HG03378 (cell line): ENCODE measurements around the gene TBCA.
"Not testable (repeated sequence)": the region's sequence is repeated elsewhere in the genome, so short reads cannot be mapped to it uniquely, and the experiment has no call there.

Source experiments
- ATAC-seq: cut with Tn5 transposase; IDR thresholded peaks from one replicate; pipeline ENCODE4 v1.9.1; 2021; ENCODE audit warnings: mild to moderate bottlenecking, moderate library complexity; ENCODE audit not compliant: unreplicated experiment

The TBCA gene

GRCh38 chr5:77773734-77774280 lies 2.3 kb downstream of the TBCA start:
- ATAC-seq, result no peak

- no peak for ATAC-seq
Measured at GRCh38 chr5:77772729-77773128, 3.4 kb downstream of the TBCA start.

- ATAC-seq, result no peak
Measured at GRCh38 chr5:77771452-77771851, 4.7 kb downstream of the TBCA start.

GRCh38 chr5:77770293-77771005 lies 5.7 kb downstream of the TBCA start:
- ATAC-seq, result no peak

- no peak for ATAC-seq
Measured at GRCh38 chr5:77768978-77769377, 7.2 kb downstream of the TBCA start.

- ATAC-seq, result no peak
Measured at GRCh38 chr5:77767301-77767700, 8.8 kb downstream of the TBCA start.

GRCh38 chr5:77761606-77762005 lies 14.5 kb downstream of the TBCA start:
- no peak for ATAC-seq

GRCh38 chr5:77758141-77758938 lies 17.8 kb downstream of the TBCA start:
- ATAC-seq, result no peak

- ATAC-seq, result no peak
Measured at GRCh38 chr5:77751328-77752023, 24.7 kb downstream of the TBCA start.

GRCh38 chr5:77750928-77751327 lies 25.2 kb downstream of the TBCA start:
- not testable (repeated sequence) for ATAC-seq

- no peak for ATAC-seq
Measured at GRCh38 chr5:77748160-77748559, 28.0 kb downstream of the TBCA start.

- no peak for ATAC-seq
Measured at GRCh38 chr5:77744116-77744515, 32.0 kb downstream of the TBCA start.

GRCh38 chr5:77743181-77743580 lies 33.0 kb downstream of the TBCA start:
- no peak for ATAC-seq

GRCh38 chr5:77741608-77742007 lies 34.5 kb downstream of the TBCA start:
- no peak for ATAC-seq

GRCh38 chr5:77734885-77735284 lies 41.3 kb downstream of the TBCA start:
- ATAC-seq, result no peak

GRCh38 chr5:77733130-77733529 lies 43.0 kb downstream of the TBCA start:
- ATAC-seq, result no peak

GRCh38 chr5:77727190-77727589 lies 48.9 kb downstream of the TBCA start:
- no peak for ATAC-seq

- ATAC-seq, result no peak
Measured at GRCh38 chr5:77725616-77726015, 50.5 kb downstream of the TBCA start.

- no peak for ATAC-seq
Measured at GRCh38 chr5:77724934-77725333, 51.2 kb downstream of the TBCA start.

- ATAC-seq, result no peak
Measured at GRCh38 chr5:77719666-77720363, 56.3 kb downstream of the TBCA start.
